GM21825 (cell line): Measurements from ENCODE around the gene SIX2.
"Not testable (repeated sequence)": the region's sequence is repeated elsewhere in the genome, so short reads cannot be mapped to it uniquely, and the experiment has no call there.

Source experiments
- ATAC-seq: cut with Tn5 transposase; IDR thresholded peaks from one replicate; pipeline ENCODE4 v1.9.1; 2021; ENCODE audit warnings: mild to moderate bottlenecking, moderate library complexity; ENCODE audit not compliant: unreplicated experiment

SIX2 gene

DNA sequence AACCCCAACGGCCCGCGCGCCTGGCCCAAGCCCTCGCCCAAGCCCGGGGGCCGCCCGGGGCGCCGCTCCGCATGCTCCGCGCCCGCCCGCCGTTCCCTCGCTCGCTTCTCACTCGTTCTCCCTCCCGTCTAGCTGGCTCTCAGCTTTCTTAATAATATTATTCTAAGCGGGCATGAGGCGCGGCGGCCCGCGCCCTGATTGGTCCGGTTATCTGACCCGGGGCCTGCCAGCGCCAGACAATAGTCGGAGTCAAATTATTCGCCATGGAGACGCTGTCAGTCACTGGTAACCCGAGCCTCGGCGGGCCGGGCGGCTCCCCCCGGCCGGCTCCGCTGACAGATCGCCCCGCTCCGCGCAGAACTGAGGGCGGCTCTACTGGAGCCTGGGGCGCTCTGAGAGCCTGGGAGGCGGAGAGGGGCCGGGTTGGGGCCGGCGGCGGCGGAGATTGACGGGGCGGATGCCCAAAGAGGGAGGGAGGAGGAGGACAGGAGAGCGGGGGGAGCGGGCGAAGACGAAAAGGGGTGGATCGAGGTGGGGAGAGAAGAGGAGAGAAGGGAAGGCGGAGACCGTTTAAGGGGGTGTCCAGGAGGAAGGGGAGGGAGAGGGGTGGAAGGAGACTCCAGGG is at the start of gene SIX2:
Gene SIX2 (minus strand): TSS at position 150 of the 625 bp plus-strand sequence. CDS start 342 bp downstream, outside the sequence.
- ATAC-seq, result no peak

GRCh38 chr2:45055162-45055605 is 45.9 kb upstream of the SIX2 start:
- ATAC-seq, result no peak

GRCh38 chr2:45053966-45054365 is 44.7 kb upstream of the SIX2 start:
- no peak for ATAC-seq

DNA sequence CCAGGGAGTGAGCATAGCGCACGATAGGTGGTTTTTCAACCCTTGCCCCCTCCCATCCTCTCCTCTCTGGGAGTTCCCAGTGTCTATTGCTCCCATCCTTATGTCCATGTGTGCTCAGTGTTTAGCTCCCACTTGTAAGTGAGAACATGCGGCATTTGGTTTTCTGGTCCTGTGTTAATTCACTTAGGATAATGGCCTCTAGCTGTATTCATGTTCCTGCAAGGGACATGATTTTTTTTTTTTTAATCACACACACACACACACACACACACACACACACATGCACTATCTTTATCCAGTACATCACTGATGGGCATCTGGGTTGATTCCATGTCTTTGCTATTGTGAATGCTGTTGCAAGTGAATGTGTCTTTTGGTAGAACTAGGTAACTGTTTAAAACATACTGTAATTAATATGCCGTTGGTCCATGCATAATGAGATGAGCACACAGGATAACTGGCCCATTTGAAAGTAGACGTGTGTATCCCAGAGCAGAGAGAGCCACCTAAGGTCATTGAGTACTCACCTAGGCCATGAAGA is 43.2 kb upstream of the SIX2 start:
- no peak for ATAC-seq

DNA sequence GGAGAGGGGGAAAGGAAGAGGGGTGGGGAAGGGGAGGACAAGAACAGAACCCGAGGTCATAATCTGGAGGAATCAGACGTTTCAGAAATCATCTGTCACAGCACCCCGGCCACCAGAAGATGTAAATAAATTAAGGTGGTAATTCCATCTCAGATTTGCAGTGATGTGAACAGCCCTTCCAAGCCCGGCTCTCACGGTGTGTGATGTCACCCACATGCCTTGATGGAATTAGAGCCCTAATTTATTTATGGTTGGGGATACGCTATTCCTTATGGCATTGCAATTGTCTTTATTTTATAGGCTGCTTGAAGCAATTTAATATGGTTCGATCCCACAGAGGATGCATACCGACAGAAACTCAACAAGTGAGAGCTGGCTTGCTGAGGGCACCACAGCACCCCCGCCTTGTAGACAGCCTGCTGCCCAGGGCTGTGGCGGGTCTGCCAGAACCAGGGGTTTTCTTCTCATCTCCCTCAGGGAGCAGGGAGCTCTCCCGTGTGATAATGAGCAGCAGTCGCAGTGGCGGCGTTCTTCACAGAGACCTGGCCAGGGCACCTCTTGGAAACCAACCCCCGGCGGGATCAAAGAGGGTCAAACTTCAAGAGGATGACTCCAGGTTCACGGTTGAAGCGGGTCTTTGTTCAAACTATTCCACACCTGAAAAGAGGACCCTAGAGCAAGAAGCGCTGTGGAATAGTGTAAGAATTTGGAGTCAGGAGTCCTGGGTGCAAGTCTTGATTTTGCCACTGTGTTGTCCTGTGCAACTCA is 40.5 kb upstream of the SIX2 start:
- ATAC-seq, result no peak

DNA sequence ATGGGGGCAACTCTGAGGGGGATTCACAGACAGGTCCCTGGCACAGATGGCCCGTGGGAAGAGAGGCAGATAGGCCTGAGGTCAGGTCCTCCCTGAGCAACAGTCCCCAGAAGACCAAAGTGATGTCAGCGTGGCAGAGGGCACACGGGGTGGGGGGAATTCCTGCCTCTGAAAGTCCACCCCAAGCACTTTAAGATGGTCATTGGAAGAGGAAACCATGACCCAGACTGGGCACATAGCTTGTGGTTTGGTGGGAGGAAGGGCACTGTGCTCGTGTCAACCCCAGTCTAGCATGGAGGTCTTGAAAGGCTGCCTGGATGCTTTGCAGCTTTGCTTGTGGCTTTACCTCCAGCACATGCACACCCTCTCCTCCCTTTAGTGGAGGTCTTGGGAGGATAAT is 38.0 kb upstream of the SIX2 start:
- ATAC-seq, result no peak

- no peak for ATAC-seq
Observed at GRCh38 chr2:45046786-45047185, 37.5 kb upstream of the SIX2 start.

- ATAC-seq, result no peak
Observed at GRCh38 chr2:45045706-45046105, 36.5 kb upstream of the SIX2 start.

GRCh38 chr2:45044916-45045315 is 35.7 kb upstream of the SIX2 start:
- ATAC-seq, result no peak

DNA sequence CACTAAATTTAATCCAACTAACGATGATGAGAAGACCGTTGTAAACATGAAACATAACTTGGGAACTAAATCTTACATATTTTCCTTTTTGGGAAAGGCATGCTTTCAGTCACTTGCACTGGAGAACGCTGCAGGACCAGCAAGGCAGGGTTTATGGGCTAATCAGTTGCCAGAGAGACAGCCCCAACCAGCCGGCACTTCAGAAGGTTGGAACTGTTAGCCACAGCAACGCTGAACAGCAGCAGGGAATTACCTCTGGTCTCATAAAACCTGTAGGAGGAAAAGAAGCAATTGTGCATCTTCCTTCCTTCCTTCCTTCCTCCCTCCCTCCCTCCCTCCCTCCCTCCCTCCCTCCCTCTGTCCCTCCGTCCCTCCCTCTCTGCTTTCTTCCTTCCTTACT is 33.9 kb upstream of the SIX2 start:
- no peak for ATAC-seq

DNA sequence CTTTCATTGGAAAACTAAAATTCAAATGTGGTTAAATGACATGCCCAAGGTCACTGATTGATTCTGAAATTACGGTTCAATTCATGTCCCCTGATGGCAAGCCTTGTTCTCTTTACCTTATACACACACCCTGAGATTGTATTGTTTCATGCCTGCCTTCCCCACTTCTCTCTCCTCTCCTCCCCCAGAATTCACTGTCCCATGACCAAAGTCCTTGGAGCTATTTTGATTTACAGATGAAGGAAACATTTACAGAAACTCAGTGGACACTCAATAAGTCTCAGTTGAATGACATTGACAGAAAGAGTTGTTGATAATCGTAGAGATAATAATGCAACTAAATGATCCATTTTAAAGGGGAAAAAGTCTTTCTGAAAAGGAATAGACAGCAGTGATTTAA is 33.1 kb upstream of the SIX2 start:
- no peak for ATAC-seq

DNA sequence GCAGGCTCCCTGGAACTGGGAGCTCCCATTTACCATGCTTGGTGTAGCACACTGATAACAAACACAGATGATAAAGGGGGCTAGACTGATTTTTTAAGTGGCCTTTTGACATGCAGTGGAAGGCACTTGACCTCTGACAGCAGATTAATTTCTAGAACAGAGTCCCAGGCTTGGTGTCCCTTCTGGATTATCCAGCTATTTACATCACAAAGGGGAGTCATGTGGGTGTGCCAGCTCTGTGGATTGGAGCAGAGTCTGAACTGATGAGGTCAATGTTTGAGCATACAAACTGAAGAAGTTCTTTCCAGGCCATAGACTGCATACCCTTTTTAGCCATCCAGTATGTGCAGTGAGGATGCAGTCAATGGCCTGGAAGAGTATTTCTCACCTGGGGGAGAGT is 31.5 kb upstream of the SIX2 start:
- ATAC-seq, result no peak

DNA sequence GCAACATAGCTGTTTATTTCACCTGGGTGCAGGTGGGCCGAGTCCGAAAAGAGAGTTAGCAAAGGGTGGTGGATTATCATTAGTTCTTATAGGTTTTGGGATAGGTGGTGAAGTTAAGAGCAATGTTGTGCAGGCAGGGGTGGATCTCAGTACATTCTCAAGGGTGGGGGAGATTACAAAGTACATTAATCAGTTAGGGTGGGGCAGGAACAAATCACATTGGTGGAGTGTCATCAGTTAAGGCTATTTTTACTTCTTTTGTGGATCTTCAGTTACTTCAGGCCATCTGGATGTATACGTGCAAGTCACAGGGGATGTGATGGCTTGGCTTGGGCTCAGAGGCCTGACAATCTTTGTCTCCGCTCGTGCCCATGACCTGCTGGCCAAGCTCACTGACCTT is 30.6 kb upstream of the SIX2 start:
- not testable (repeated sequence) for ATAC-seq

GRCh38 chr2:45038861-45039260 is 29.6 kb upstream of the SIX2 start:
- ATAC-seq, result not testable (repeated sequence)

DNA sequence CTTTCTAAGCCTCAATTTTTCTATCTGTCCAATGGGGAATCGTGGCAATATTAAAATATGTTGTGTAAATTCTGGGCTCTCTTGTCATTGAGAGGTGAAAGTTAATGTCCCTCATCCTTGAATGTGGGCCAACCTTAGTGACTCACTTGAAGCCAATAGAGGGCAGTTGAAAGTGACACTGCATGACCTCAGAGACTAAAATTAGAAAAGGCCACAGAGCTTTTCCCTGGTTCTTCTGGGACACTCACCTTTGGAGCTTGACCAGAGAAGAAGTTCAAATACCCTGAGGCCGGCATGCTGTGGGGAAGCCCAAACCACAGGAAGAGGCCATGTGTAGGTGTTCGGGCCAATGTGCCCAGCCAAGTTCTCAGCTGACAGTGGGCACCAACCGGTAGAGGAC is 24.1 kb upstream of the SIX2 start:
- ATAC-seq, result no peak

DNA sequence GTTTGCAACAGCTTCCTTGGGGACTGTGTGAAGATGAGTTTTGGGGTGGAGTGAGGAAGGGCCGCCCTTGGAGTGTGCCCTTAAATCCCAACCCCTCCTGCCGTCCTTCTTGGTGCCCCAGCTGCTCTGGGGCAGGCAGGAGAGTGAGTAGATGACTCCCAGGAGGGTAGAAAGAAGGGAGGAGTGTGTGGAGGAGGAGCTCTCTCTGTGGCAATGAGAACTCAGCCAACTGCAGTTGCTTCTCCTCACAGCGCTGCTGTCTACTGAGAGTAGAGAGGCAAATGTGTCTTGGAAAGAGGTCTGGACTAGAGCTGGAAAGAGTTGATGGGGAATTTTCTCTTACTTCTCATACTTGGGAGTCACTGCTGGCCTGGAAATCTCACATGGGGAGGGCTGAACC is 21.8 kb upstream of the SIX2 start:
- ATAC-seq, result no peak

- ATAC-seq, result no peak
Observed at GRCh38 chr2:45030553-45030952, 21.3 kb upstream of the SIX2 start.

DNA sequence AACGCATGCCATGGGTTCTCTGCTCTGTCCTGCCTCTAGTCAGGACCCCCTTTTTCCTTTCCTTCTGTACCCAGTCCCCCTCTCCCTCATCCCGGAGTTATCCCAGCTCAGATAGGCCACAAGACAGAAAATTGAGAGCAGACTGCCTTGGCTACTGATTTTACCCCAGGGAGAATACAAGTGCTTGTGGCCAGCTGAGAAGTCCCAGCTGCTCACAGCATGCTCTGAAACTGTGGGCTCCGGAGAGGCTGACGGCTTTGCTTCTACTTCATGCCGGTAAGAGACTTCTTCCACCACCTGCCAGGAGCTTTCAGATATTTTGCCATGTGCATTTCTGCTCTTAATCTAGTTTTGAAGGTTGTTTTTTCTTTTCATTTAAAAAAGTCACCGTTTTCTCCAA is 20.0 kb upstream of the SIX2 start:
- no peak for ATAC-seq

GRCh38 chr2:45028276-45028675 is 19.0 kb upstream of the SIX2 start:
- no peak for ATAC-seq

DNA sequence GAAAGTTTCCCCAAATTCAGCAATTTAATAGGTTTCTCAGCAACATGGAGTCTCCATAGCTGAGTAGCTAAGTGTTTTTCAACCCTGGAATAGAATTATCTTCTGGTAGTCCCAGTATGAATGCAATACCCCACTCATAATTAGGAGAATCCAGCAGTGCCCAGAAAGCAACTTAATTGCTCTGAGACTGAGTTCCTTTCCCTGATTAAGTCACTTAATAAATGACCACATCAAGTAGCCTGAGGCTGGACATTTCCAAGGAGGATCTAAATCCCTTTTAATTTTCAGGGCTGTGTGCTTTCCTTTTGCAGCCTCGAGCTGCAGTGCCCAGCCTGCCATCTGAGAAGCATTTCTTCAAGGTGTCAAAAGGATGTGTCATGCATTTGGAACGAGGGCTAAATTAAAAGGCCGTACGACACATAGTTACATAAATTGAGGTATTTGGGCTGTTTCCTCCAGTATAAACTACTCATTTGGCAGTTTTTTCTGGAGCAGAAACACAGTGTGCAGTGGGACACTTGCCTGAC is 17.7 kb upstream of the SIX2 start:
- no peak for ATAC-seq

- ATAC-seq, result no peak
Observed at GRCh38 chr2:45024600-45025291, 15.5 kb upstream of the SIX2 start.
